Keratinocyte (primary cell): Measurements from ENCODE around the gene CNTNAP2.

Experiments
- CTCF ChIP-seq, 3 experiments: IDR thresholded peaks in 1 of 3; conservative IDR thresholded peaks in 1 of 3; optimal IDR thresholded peaks in 1 of 3; 2 replicates in 2 of 3; 3 replicates in 1 of 3; pipeline versions ENCODE3 to v1.5.1; 2011; ENCODE audit warnings: low read length in 3 of 3, mild to moderate bottlenecking in 3 of 3, moderate library complexity in 2 of 3, control low read depth in 1 of 3, inconsistent platforms in 1 of 3; ENCODE audit not compliant: insufficient read depth in 2 of 3; ENCODE audit errors: extremely low read depth in 1 of 3
- EZH2 ChIP-seq: IDR thresholded peaks from one replicate; pipeline ENCODE4 v1.6.1; 2012; ENCODE audit warnings: inconsistent platforms, mild to moderate bottlenecking, low read length, moderate library complexity

DNA sequence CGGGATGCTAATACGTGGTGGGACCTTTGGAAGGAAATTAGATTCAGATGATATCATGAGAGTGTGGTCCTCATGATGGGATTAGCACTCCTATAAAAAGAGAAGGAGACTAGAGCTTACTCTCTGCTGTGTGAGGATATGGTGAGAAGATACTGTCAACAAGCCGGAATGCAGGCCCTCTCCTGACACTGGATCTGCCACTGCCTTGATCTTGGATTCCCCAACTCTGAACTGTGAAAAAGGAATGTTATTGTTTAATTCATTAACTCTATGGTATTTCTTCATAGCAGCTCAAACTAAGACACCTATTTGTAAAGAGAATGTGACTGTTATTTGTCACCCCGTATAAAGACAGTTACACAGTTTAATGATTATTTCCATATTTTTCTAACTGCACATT is 1246.5 kb downstream of the CNTNAP2 start:
- TF ChIP-seq EZH2 (no peak), CTCF (optimal IDR thresholded peaks at IDR 0.05 in 1 of 3, IDR thresholded peaks at IDR 0.05 in 1 of 3, conservative IDR thresholded peaks at IDR 0.05 in 1 of 3; ENCODE audit: extremely low read depth in 1 of 3, insufficient read depth in 2 of 3, low read length in 3 of 3) (no peak)
